NCI-H1092 treated with DMSO at 0.1 percent for 48 hours (cell line): ENCODE results near the gene AK6.
A peak's percentile ranks its signal among the peaks of the same experiment; 100 is the strongest.
"Not testable (repeated sequence)": the region's sequence is repeated elsewhere in the genome, so short reads cannot be mapped to it uniquely, and the experiment has no call there.

Experiments
- DNase-seq: peaks from one replicate; lab custom pipeline; 2025; lab: John Stamatoyannopoulos, UW

Gene AK6

DNA sequence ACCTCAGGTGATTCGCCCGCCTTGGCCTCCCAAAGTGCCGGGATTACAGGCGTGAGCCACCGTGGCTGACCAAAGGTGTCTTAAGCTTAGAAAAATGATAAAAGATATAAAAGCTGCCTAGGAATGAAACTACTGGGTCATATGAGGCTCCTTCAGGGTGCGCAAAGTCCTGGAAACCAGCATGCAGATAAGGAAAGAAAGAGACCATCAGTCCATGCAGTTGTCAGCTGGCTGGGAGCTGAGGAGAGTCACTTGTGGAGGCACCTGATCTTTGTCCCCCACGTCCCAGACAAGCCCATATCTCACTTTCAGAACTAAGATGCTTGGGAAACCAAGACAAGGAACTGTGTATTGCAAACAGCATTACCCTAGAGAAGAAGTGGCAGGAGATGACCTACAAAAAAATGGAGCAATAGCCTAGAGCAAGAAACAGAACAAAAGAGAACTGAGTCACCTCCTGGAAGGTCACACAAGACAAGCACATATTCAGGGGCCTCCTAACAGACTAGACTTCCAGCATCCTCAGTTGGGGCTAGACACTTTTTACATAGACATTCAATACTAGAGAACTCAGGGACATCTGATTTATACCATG is 33.9 kb downstream of the AK6 start:
- no peak for DNase-seq

DNA sequence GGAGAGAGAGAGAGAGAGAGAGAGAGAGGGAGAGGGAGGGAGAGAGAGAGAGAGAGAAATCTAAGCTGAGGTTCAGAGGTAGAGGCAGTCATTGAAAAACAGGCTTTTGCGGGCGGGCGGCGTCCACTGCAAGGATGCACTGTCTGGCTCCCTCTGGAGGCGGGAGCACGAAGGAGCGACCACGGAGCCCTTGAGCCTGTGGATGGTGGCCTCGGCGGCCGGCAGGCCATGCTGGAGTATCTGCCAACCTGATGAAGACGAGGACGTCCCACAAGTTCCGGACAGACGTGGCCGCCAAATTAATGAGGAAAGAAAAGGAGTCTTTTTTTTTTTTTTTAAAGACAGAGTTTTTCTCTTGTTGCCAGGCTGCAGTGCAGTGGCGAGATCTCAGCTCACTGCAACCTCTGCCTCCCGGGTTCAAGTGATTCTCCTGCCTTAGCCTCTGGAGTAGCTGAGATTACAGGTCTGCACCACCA is 34.5 kb downstream of the AK6 start:
- peak; percentile 64 for DNase-seq

DNA sequence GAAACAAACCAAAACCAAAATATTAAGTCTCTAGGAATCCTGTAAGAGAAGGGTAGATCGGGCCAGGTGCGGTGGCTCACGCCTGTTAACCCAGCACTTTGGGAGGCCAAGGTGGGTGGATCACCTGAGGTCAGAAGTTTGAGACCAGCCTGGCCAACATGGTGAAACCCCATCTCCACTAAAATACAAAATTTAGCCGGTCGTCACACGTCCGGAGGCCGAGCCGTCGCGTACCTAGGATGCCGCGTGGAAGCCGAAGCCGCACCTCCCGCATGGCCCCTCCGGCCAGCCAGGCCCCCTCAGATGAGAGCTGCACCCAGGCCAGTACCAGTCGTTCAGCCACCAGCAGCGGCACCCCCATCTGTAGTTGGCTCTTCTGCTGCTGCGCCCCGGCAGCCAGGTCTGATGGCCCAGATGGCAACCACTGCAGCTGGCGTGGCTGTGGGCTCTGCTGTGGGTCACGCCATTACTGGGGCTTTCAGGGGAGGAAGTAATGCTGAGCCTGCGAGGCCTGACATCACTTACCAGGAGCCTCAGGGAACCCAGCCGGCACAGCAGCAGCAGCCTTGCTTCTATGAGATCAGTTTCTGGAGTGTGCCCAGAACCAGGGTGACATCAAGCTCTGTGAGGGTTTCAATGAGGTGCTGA is 35.5 kb downstream of the AK6 start:
- not testable (repeated sequence) for DNase-seq

DNA sequence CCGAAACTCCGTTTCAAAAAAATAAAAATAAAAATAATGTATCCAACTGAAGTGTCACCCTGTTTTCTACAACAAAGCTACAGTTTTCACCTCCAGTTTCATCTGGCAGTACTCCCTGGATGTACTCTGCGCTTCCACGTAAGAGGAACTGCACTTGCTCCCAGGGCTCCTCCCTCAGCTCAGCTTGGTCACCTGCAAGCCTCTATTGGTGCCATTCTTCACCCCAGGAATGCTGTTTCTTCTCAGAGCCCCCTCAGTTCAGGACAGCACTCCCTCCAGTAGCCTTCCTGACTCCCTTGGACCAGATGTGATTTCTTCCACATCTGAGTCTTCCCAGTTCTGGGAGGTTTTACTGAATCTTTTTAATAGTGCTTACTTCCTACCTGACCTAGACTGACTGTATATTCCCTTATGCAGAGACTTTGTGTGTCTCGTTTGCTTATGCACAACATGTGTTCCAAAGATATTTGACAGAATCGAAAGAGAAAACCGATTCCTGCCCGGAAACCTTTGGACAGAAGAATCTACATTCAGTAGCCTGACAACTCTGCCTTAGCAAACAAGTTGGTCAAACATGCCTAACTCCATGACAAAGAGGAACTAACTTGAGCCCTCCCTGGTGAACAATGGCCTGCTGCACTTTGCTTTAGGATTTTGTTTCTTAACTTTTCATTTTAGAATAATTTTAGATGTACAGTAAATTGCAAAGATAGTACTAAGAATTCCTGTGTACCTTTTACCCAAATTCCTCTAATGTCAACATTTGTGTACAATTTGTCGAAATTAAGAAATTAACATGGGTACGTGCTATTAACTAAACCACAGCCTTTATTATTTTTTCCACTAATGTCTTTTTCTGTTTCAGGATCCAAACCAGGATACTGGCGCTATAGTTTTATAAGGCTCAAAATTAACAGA is 37.5 kb downstream of the AK6 start:
- DNase-seq = no peak

DNA sequence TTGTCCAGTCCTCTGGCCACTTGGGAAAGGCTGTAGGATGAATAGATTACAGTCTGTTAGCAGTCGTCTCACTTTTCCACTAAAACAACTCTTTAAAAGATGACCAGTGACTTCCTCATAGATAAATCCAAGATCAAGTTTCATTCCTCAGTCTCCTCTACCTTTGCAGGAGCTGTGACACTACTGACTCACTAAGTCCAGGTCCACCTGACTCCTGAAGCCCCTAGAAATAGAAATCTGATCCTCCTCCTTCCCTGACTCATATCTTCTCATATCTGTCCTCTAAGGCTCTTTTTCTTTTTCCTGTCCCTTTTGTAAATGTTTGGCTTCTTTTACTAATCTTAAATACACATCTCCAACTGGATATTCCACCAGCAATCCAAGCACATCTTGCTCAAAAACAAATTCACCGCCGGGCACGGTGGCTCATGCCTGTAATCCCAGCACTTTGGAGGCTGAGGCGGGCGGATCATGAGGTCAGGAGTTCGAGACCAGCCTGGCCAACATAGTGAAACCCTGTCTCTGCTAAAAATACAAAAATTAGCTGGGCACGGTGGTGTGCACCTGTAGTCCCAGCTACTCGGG is 39.3 kb downstream of the AK6 start:
- no peak for DNase-seq

DNA sequence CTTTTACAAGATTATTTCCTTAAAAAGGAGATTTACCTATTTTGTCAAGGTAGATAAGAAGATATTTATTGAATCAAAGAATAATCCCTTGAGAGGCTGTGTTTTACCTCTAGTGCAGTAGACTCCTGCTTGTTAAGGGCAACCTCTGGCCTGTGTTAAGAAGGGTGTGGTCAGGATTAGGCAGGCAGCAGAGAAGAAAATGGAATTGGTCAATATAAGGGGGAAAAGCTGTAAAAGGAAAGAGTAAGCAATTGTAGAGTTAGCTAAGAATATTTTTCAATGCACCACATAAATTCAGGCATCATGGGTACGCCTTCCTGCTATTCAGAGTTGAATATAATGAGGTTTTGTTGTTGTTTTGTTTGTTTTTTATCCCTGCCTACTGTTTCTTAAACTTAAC is 43.0 kb downstream of the AK6 start:
- DNase-seq = no peak

DNA sequence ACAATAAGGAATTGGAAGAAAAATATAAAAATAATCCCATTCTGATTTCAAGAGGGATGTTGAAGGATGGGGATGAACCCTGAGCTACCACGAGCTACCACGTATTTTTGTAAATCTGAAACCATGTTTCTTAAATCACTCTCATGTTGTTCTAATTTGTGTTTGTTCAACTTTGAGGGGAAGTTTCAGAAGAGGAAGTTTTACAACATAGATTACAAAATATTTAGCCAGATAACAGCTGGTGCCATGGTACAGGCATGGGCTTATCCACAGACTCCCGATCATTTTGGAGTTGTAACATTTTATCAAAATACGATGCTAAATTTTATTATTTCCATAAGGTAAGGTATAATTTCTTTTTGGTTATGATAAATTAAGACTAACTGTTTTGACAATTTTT is 51.9 kb downstream of the AK6 start:
- no peak for DNase-seq

DNA sequence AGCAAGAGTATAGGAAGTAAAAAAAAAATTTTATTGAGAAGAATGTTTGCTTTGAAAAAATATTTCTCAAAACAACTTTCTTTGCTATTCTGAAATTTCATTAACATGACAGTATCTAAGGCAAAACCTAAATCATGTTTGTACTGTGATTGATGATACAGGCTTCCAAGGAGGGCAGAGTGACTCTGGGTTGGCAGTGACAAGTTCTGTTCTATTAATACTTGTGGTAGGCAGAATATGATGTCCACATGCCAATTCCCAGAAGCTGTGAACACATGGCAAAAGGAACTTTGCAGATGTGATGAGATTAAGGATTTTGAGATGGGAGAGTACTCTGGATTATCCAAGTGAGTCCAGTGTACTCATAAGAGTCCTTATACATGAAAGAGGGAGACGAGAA is 53.3 kb downstream of the AK6 start:
- DNase-seq = no peak

DNA sequence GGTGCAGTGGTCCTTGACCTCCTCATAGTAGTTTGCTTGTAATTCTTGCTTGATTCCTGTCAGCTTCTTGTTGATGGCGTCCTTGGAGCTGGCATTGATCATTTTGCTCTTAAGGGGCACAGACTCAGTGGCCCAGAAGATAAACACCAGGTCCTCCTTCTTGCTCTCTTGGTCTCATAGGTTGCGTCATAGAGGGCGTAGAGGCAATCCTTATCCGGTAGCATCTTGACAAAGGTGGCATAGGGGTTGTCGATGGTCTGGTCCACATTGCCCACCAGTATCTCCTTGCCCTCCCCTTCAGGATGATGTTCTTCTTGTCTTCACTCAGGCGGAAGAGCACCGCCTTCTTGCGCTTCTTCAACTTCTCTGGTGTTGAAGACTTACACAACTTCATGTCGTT is 55.9 kb downstream of the AK6 start:
- DNase-seq = no peak

DNA sequence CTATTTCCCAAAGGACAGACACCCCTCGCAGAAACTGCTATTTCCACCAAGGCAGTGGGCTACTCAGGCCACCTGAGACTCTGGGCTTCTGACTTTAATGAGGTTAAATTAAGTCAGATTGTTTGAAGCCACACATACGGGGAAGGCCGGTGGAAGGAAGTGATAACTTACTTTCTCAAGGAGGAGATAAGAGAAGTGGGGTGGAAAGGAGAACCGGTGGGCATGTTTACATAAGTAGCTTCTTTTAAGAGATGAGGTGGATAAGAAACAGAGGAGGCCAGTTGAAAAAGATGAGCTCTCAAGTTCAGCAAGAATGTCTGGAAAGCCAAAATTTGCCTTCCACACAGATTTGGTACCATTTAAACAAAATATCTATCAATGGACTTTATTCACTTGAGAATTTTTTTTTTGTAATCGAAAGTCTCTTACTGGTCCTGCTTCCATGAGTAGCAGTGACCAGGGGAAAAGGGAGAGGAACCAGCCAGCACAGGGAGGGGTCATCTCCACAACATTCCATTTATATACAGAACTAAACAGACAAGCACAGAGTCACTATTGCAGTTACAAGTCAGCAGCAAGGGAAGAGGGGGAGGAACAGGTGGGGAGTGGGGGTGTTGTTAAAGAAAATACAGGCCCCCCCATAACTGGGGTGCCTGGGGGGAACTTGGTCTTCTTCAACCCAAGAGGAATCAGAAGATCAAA is 56.7 kb downstream of the AK6 start:
- DNase-seq = no peak

DNA sequence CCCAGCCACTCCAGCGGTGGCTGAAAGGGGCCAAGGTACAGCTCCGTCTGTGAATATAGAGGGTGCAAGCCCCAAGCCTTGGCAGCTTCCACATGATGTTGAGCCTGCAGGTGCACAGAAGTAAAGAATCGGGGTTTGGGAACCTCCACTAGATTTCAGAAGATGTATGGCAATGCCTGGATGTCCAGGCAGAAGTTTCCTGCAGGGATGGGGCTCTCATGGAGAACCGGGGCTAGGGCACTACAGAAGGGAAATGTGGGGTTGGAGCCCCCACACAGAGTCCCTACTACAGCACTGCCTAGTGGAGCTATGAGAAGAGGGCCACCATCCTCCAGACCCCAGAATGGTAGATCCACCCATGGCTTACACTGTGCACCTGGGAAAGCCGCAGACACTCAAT is 59.9 kb downstream of the AK6 start:
- DNase-seq = no peak

DNA sequence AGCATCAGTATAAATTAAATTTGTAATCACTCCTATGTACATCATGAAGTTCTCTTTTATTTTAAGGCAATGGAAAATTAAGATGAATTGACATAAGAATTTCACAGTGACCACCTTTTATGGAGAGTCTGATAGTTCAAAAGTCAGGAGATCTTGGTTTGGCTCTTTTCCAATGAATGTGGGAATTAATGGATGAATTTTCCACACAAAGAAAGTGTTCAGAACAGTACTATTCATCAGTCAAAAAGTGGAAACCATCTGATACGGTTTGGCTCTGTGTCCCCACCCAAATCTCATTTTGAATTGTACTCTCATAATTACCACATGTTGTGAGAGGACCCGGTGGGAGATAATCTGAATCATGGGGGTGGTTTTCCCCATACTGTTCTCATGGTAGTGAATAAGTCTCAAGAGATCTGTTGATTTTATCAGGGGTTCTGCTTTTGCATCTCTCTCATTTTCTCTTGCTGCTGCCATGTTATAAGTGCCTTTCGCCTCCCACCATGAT is 61.2 kb downstream of the AK6 start:
- no peak for DNase-seq

DNA sequence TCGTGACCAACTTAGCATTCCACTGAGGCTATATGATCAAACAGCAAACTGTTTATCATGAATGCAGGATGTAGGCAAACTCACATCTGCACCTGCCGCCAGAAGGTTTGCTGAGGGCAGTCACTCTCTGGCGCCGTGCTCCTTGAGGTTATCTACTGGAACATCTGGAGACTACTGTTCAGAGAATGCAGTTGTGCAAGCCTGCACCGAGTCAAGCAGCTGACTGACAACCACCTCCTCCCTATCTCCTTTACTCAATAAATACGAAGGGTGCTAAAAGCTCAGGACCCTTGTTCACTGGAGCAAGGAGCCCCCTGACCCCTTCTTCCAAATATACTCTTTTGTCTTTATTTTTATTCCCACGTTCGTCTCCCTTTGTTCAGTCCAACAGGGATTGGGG is 63.8 kb downstream of the AK6 start:
- no peak for DNase-seq
